GM21576 (cell line): ENCODE results near the gene TRIM26.
"Not testable (repeated sequence)": the region's sequence is repeated elsewhere in the genome, so short reads cannot be mapped to it uniquely, and the experiment has no call there.

Experiments
- ATAC-seq: cut with Tn5 transposase; IDR thresholded peaks from one replicate; pipeline ENCODE4 v1.9.1; 2021; ENCODE audit warnings: mild to moderate bottlenecking, moderate library complexity; ENCODE audit not compliant: unreplicated experiment

Gene TRIM26

DNA sequence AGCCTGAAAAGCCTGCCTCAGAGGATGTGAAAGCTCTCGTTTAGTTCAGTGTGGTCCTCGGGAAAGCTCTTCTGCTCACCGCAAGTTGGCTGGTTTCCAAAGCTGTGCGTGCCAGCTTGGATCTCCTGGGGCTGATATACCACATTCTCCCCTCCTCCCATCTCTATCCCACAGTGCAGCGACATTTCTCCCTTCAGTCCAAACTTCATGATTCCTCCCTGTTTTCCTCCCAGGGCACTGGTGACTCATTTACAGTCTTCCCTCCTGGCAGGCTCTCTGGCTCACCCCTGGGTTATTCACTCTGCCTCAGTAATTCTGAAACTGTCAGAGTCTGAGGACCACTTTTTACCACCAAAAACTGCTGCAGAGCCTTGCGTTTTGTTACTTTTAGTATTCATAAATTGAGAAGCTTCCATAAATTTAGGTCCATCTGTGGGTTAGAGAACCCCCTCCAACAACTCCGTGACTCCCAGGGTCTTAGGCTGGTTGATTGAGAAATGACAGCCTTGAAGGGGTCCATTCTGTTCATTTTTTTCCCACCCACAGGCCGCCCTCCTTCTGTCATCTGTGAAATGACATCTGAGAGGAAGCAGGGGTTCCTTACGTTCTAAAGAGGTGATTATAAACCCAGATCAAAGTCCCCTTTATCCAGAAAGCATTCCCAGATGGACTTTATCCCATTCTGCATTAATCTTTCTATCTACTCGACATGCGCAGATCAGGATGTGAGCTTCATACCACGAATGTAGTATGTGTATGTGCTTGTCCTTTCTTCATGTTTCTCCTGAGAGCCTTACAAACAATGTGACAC lies 58.3 kb downstream of the TRIM26 start:
- ATAC-seq, result no peak

DNA sequence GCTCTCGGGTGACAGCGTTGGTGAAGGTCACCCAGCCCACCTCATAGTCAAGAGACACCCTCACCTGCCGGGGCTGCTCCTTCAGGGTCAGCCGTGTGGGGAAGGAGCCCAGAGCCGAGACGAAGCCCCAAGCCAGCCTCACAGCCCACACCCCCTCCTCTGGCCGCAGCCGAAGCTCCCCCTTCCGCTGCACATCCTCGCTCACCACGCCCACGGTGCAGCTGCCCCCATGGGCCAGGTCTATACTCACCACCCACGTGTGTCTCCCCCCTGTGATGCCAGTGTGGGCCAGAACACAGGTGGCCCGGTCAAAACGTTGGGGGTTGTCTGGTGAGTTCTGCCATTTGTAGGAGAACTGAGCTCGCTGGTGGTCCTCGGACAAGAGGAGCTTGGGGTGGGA lies 59.1 kb downstream of the TRIM26 start:
- no peak for ATAC-seq

DNA sequence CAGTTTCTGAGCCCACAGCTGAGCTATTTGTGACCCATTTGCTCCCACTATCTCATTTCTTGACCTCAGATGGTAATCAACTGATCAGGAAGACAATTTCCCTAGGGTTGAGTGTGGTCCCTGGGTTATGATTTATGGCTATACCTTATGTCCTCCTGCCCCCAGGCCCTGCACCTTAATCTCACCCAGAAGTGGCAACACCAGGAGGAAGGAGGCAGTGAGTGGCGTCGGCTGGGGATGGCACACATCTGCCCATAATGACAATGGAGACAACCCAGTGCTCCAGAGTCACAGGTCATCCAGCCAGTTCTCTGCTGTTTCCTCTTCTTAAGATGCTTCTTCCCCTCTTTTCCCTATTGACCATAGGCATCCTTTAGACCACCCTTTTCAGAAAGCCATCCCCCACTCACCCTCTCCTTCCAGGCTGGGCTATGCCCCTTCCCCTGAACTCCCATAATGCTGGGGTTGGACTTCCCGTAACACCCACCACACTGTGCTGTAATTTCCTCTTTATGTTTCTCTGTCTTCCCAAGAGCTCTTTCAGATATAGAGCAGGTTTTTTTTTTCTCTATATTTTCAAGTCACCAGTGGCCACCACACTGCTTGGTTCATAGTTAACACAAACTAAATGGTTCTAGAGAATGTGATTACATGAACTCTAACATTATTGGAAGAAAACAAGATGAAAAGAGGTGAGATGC lies 60.1 kb downstream of the TRIM26 start:
- ATAC-seq, result no peak

DNA sequence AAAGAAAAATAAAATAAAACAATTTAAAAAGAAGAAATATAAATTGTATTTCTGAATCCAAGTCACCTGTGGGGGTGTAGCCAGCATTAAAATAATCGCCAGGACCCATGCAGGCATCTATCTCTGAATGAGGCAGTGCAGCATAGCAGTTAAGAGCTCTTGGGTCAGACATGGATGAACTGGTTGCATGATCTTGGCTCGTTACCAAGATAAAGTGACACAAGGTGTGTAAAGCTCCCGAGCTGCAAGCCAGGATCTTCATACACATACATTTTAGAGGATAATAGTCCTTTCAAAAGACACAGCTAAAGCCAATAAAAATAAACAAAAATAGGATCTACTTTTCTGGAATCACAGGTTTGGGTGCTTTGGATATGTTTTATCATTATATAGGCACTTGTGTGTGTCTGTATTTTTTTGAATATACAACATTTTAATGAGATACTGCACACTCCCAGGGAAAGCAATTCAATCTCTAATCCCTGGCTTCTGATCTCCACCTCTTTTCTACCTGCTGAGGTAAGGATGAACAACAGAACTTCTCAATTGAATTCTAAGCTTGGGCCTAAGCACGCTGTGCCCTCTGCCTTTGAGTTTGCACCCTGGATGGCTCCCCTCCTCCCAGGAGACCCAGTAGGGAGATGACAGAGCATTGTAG lies 61.1 kb downstream of the TRIM26 start:
- ATAC-seq, result no peak

DNA sequence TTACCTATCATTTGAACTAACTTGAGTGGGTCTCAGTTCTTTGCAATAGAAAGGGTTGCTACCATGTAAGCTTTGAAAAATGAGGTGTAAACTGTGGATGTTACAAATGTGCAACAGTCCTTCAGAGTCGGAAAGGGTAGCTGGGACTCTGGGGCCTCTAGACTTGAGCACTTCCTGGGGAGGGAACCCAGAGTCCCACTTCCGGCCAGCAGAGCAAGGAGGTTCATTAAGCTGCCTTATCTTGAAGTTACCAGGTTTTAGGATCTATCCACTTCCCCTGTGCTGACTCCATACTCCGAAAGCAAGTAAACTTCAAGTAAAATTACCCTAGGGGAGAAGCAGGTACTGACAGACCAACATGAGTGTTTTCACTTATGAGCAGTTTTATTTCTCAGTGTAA lies 61.6 kb downstream of the TRIM26 start:
- no peak for ATAC-seq

DNA sequence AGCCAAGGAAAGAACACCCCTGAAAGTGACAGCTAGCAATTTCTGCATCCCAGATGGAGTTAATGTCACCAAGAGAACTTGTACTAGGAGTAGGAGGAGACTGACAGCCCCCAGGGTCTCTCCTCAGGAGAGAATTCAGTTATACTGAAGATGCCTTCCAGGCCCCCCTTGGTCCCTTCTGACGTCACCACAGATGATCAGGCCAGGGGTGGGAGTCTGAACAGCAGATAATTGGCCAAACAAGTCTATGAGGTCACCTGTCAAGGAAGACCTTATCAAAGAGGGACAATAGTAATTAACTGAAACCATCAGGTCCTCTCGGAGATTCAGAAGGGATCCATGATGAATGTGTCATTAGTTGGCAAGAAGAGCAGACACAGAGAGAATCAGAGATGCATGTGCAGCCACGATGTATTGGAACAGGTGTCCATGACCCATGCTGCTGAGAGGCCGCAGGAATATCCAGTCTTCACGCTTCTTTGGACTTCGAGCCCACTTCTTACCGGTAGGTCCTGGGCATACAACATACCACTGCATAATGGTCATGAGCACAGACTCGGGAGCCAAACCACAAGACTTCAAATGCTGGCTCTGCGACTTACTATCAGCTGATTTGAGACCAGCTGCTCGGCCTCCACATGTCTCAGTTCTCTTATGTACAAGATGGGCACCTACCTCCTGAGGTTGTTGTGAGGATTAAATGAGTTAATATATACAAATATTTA lies 62.4 kb downstream of the TRIM26 start:
- no peak for ATAC-seq

DNA sequence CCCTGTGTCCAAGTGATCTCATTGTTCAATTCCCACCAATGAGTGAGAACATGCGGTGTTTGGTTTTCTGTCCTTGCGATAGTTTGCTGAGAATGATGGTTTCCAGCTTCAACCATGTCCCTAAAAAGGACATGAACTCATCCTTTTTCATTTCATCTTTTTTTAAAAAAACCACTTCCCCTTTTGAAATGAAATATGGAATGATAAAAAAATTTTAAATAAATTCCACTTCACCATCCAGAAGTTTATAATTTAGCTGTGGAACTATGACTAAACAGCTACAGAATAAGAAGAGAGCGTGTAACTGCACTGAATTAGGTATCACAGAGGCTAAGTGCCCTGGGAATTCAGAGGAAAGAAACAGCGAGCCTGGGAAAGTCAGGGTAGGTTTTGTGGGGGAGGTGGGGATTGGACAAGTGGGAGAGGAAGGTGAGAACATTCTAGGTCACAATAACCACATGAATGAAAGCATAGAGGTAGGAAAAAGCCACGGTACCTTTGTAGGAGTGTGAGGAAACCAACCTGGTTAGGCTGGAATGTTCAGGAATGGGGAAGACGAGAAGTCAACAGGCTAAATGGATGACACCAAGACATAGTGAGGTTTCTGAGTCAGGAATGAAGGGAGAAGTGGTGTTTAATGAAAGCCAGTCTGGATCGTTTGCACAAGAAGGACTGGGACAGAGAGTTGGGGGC lies 63.2 kb downstream of the TRIM26 start:
- no peak for ATAC-seq

DNA sequence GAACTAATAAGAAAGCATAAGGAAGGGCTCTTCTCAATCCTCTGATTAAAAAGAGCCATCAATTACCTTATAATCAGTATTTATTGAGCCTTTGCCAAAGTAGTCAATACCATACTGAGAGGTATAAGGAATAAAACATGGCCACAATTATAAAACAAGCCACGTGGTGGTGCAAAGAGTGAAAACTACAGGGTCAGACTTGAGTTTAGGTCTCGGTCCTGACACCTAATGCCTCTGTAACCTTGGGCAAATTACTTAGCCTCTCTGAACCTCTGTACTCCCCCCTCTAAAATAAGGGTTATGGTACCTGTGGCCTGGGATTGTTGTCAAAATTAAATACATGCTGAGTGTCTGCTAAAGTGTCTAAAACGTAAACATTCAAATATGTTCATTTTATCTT lies 64.0 kb downstream of the TRIM26 start:
- no peak for ATAC-seq

DNA sequence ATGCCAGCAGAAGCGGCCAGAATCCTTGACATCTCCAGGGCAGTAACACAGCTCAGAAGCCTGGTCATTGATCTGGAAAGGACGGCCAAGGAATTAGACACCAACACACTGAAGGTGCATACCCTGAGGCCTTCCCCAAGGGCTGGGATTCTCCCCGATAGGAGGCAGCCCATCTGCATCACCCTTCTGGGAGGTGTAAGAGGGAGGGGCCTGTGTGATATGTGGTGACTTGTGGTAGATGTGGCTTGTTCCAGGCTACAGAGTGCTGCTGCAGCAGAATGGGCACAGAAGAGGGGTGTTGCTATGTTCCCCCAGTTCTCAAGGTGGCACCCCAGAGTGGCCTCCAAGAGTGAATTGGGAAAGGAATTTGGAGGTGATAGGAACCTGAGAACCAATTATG lies 66.1 kb downstream of the TRIM26 start:
- ATAC-seq, result no peak

DNA sequence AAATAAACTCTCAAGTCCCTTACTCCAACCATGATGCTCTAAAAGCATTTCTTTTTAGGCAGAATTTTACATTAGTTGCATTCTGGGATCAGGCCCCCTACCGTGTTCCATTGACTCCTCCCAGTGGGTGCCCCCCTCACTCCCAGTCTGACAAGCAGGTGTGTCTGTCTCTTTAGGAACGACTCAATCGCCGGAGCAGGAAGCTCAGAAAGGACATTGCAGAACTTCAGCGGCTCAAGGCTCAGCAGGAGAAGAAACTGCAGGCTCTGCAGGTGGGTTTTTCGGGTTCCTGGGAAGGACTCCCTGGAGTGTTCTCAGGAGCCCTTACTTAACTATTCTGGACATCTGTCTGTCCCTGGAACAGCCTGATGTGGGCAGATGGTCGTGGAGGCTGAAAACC lies 67.4 kb downstream of the TRIM26 start:
- ATAC-seq, result no peak

DNA sequence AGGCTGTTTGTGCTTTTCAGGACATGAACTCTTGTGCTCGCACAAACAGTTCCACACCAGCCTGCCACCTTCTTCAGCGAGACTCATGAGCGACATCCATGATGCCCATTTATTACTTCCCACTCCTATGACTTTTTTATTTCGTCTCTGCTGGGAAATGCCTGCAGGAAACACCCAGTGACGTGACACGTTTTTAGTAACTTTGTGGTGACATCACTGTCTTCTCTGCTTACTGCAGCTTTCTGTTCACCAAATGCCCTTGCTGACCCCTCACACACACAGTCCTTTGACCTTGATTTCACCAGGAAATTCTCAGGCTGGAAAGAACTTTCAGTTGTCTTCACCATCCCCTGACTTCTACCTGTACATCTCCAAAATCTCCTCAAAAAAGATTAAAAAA lies 68.4 kb downstream of the TRIM26 start:
- ATAC-seq, result no peak

DNA sequence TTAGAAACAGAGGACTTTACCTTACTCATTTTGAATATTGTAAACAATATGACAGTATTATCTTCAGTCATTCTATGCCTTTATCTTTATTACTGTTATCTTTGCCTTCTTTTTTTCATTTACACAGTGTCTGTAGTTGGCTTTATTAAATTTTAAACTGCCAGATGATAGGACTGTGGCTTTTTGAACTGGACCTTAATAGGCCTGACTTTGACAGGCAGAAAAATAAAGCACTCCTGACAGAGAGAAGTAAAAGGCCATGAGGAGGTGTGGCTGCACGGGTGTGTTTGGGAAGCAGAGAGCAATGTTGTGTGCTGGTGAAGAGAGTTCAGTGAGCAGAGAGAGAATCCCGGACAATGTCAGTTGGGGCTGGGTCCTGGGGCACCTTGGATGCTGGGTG lies 69.4 kb downstream of the TRIM26 start:
- no peak for ATAC-seq

DNA sequence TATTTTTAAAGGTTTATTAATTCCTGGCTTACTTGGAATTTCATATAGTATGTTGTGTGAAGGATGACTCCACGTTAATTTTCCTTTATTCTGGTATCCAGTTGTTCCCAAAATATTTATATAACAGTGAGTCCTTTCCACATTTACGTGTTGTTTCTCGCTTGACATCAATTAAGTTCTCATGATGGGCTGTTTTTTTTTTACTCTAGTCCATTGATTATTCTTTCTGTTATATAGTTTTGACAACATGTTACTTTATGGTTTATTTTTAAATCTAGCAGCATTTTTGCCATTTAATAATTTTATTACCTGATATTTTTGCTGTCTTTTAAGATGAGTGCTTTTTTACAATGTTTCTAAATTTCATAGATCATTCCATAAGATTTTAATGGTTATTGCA lies 70.5 kb downstream of the TRIM26 start:
- no peak for ATAC-seq

DNA sequence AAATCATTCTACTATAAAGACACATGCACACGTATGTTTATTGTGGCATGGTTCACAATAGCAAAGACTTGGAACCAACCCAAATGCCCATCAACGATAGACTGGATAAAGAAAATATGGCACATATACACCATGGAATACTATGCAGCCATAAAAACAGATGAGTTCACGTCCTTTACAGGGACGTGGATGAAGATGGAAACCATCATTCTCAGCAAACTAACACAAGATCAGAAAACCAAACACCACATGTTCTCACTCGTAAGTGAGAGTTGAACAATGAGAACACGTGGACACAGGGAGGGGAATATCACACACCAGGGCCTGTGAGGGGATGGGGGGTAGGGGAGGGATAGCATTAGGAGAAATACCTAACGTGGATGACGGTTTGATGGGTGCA lies 73.0 kb downstream of the TRIM26 start:
- ATAC-seq, result not testable (repeated sequence)

DNA sequence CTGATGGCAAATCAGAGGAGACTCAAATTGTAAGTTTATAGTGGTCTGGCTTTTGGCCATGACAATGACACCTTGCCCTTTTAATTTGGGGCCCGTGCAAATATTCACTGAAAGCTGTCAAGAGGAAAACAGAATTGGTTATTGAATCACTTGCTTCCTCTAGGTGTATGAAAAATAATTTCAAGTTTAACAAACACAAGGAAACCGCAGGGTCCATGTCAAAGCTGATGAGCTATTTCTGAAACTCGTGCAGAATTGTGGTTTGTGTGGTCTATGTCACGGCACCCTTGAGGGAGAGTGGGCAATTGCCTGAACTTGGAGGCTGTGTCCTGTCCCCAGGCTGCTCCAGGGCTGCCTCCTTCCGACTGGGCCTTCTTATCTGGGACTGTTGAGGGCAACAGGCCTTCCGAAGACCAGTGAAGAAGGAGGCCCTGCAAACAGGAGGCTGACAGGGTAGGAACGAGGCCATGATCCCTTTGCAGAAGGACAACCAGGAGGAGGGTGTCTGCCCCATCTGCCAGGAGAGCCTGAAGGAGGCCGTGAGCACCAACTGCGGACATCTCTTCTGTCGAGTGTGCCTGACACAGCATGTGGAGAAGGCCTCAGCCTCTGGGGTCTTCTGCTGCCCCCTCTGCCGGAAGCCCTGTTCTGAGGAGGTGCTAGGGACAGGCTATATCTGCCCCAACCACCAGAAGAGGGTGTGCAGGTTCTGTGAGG lies 76.5 kb downstream of the TRIM26 start:
- ATAC-seq, result no peak

DNA sequence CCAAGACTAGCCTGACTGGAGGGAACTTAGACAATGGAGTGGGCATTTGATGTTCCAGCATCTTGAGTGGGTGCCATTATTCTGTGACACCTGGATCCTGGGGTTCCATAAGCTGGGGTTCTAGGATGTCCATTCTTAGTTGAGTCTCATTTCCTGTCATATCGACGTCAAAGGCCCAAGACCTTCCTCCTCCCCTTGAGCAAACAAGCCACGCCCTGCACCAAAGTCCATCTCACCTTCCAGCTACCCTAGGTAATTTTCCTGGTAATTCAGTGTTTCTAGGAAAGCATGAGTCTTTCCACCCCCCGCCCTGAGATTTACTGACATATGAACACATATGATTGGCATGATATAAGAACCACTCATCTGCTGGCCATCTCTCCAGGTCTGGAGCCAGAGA lies 77.4 kb downstream of the TRIM26 start, which contains the start of gene TRIM40:
Gene TRIM40 (plus strand): TSS at position 384 of the 400 bp plus-strand sequence. CDS start 897 bp downstream, outside the sequence.
- no peak for ATAC-seq

DNA sequence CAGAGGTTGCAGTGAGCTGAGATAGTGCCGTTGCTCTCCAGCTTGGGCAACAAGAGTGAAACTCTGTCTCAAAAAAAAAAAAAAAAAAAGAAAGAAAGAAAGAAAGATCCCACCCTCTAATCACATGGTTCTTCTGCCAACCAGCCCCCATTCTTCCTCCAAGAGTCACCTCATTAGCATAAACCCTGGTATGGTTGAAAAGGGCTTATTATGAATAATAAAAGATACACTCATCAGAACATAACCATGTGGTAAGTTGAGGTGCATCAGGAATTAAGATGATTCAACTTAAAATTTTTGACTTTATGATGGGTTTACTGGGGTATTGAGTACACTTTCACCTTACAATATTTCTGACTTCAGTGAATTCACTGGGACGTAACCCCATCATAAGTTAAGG lies 78.1 kb downstream of the TRIM26 start:
- ATAC-seq, result no peak
